NCI-H128 (cell line): ENCODE results near the gene CFAP61.
A peak's percentile ranks its signal among the peaks of the same experiment; 100 is the strongest.
"Not testable (repeated sequence)": the region's sequence is repeated elsewhere in the genome, so short reads cannot be mapped to it uniquely, and the experiment has no call there.

Source experiments
- DNase-seq: peaks from one replicate; lab custom pipeline; 2025; ENCODE audit not compliant: unreplicated experiment; lab: John Stamatoyannopoulos, UW

Gene CFAP61

DNA sequence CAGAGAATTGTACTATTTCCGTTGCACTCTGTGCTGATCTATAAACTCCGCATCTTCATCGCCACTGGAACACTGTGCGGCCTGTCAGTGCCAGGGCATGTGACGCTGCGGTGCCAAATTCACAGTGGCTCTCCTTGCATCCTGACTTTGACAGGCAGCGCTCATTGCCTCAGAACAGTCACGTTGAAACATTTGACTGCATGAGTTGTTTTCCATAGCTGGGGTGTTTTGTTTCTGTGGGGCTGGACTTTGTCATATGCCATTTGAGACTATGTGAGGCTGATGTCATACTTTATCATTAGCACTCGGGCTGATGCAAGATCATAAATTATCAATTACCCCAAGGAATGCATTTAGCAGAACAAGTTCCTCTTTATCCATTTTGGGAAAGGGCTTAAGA is 32.7 kb downstream of the CFAP61 start:
- DNase-seq = no peak

DNA sequence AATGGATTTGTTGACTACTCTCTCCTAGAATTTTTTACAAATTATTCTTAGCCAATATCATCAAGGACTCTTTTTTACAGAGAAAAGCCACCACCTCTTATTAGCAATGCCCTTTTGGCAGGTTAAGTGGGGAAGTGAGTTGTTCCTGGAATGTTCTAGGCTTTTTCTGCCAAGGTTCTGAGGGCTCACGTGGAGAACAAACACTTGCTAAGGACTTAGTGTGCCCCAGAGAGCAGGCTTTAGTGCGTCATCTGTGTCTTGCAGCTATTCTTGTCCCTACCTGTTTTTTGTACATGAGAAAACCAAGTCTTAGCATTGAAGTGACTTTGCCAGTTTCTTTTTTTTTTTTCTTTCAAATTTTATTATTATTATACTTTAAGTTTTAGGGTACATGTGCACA is 33.5 kb downstream of the CFAP61 start:
- DNase-seq = no peak

DNA sequence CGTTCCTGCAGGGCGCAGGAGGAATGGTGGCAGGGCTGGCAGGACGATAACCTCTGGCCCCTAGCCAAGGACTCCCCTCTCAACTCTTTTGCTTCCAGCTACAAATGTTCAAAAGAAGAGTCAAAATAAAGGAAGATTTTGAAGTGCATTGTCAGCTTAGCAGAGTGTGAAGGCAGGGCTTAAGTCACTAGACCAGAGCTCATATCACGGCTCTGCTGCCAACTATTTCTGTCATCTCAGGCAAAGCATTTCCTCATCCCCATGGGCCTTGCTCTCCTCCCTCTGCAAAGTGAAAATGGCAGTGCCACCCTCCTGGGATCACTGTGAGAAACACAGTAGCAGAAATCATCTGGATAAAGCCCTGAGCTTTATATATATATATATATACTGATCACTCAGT is 36.7 kb downstream of the CFAP61 start:
- DNase-seq = no peak

DNA sequence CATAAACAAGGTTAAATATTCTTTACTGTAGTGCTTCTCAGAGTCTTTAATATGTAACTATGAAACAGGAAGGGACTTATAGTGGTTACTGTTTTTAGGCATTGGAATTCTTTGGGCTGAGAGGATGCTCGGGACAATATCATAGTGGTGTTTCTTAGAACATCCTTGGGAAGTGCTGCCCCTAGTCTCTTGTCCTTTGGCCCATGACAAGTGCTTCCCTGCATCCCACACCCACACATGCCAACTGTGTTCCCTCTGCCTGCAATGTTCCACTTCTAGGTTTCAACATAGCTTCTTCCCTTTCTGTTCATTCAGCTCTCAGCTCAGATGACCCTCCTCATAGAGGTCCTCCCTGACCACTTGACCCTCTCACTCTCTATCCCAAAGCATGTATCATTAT is 37.6 kb downstream of the CFAP61 start:
- DNase-seq = no peak

DNA sequence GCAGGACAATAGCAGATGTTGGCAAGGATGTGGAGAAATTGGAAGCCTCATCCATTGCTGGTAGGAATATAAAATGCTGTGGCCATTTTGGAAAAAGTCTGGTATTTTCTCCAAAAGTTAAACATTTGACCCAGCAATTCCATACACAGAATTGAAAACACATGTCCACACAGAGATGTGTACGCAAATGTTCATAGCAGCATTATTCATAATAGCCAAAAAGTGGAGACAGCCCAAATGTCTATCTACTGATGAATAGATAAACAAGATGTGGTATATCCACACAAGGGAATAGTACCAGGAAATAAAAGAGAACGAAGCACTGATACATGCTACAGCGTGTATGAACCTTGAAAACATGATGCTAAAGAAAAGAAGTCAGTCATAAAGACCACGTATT is 40.5 kb downstream of the CFAP61 start:
- DNase-seq = no peak

DNA sequence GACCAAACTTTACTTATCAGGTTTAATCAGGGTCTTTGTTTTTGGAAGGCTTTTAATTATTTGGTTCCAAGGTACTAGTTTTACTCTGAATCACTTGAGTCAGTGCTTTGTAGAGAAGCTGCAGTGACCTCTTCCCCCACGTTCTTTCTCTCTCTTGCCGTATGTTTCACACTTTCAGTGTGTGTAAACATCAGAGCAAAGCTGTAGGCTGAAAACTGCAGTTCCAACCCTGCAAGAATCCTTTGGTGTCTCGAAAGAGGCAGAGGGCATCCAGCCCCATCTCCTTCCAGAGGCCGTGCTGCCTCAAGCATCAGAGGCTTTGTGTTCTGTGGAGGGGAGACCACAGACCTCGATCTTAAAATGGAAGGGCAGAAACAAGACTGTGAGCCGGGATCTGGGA is 42.1 kb downstream of the CFAP61 start:
- DNase-seq = no peak

DNA sequence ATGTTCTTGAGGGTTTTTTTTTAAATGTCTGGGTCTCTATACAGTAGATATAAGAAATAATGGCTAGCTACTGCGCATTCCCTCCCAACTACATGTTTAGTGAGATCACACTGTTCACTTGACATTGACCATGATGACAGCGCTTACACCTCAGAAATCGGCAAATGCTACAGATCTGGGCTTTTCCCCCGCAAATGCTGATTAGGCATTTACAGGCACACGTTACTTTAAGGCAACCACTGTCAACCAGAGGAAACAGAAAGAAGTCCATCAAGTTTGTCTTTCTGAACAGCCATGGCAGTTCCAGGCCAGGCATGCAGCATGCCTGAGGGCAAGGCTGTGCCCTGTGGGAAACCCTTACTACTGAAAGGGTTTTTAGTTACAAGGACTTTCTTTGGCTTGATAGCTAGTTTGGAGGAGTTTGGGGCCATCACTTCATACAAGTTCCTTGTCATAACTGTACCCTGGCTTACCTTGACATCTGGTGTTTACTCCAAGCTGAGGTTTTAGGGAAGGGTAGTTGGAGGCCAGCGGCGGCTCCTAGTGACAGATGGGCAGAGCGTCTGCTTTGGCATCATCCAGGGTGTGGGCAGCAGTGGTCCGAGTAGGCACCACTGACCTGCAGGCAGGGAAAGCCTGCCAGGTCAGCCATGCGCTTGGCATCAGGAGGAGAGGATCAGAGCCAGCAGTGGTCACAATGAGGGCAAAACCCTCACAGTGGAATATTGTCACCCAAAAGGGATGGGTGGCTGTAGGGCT is 43.0 kb downstream of the CFAP61 start:
- no peak for DNase-seq

DNA sequence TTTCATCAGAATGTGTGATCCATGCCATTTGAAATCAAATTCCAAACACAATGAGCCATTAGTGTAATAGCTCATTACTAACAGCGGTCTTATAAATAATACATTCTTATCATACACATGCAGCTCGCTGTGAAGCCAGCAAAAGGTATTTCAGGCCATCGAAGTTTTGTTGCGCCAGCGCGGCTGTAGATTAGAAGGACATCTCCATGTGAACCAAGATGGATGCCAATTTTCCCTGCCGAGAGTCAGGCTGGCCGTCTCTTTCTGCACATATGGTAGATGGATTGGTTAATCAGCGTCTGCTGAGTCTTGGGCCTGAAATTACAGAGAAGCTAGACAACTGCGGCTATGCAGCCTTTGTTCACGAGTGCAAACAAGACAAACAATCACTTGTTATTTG is 44.1 kb downstream of the CFAP61 start:
- no peak for DNase-seq

DNA sequence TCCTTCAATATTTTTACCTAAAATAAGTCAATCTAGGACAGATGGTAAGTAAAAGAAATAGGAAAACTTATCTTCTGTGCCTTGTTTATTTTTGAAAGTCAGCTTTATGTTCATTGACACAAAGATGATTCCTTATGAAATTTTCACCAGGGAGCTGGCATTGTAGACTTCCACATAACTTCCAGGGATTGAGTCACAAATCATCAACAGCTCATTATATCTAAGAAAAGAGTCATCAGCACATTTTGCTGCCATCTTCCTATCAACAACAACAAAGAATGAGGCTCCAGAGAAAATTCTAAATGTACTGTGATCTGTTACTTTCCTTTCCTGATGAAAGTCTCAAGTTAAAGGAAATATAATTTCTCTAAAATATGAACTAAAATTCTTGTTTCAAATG is 48.5 kb downstream of the CFAP61 start:
- no peak for DNase-seq

DNA sequence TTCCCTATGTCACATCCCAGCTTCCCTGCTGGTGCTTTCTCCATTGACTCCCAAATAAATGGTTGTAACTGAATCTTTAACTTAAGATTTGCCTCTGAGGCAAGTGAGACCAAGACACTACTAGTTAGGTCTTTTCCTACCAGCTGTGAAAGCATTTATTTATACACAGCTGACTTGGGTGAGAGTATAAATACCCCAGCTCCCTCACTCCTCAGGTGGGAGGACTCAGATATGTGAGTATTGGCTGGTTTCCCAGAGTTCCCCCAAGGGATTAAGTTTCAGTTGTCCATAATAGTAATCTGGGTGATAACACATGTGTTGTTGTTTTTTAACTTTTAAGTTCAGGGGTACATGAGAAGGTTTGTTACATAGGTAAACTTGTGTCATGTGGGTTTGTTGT is 49.8 kb downstream of the CFAP61 start:
- no peak for DNase-seq

DNA sequence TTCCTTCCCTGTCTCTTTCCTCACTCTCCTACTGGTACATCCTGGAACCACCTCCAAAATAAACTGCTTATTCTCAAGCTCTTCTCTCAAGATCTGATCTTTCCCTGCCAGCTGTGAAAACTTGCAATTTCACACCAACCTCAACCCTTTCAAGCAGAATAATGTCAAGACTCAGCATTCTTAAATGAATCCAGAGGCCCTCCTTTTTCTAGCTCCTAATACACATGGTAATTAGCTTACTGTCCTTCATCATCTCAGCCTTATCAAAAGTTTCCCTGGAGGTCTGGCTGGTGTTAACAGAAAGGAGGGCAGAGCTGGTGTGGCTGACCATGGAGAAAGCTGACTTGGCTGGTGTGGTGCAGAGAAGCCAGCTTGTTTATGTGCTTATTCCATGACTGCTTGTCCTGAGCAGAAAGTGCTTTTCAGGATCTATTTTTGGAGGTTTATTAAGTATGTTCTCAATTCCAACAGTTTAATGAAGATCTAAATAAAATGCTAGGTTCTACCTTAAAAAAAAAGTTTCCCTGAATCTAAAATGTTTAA is 50.5 kb downstream of the CFAP61 start:
- DNase-seq = no peak

DNA sequence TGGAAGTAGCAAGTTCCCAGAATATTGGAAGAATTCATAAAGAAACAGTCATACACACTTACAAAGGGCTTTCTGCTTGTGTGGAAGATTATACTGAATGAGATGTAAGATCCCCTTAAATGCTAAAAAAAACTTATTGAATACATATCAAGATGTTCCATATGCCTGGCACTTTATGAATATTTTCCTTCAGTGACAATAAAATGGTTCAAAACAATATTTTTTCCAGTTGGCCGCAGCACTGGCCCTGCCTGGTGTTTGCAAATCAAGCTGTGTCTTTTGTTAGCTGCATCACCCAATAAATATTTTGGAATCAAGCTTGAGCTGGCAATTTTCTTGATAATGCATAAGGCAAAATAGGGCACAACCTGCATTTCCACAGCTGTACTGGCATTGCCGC is 51.2 kb downstream of the CFAP61 start:
- DNase-seq = no peak

DNA sequence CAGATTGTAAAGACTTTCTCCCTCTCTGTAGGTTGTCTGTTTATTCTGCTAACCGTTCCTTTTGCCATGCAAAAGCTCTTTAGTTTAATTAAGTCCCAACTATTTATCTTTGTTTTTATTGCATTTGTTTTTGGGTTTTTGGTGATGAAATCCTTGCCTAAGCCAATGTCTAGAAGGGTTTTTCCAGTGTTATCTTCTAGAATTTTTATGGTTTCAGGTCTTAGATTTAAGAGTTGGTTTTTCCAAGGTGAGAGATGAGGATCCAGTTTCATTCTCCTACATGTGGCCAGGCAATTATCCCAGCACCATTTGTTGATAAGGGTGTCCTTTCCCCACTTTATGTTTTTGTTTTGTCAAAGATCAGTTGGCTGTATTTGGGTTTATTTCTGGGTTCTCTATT is 70.9 kb downstream of the CFAP61 start:
- not testable (repeated sequence) for DNase-seq

DNA sequence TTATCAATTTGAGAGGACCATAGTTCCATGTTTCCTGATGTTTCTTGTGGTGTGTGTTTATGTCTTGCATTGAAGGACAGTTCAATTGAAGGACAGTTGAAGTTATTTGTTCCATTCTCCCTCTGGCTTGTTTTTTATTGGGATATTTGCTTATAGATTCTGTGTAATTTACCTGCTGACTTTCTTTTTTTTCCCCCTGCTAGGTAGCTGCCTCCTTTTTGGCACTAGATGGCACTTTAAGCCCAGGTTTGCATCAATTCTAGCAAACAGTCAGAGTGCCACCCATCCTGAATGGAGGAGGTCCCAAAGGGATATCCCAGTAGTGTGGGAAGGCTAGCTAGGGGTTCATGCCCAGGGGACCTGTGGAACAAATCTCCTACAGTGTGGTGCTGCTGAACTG is 78.1 kb downstream of the CFAP61 start:
- DNase-seq = peak; percentile 22

DNA sequence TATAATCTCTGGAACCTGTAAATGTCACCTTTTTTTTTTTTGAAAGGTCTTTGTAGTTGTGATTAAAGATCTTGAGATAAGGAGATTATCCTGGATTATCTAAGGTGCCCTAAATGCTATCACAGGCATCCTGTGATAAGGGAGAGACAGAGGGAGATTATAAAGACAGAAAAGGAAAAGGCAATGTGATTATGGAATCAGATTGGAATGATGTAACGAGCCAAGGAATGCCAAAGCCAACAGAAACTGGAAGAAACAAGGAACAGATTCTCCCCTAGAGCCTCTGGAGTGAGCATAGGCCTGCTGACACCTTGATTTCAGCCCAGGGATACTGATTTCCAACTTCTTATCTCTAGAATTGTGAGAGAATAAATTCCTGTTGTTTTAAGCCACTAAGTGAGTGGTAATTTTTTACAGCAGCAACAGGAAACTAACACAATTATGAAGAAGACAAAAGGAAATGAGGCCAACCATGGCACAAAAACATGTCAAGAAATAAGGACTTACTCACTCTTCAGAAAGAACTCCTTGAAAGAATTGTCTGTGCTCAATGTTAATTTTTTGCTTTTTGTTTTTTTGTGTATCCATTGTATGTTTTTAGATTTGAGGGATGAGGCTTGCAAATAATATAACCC is 82.7 kb downstream of the CFAP61 start:
- no peak for DNase-seq

DNA sequence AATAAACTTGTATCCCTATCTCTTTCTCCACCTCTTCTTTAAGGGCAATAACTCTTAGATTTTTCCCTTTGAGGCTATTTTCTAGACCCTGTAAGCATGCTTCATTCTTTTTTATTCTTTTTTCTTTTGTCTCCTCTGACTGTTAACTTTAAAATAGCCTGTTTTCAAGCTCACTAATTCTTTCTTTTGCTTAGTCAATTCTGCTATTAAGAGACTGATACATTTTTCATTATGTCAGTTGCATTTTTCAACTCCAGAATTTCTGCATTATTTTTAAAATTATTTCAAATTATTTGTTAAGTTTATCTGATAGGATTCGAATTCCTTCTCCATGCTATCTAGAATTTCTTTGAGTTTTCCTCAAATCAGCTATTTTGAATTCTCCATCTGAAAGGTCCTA is 84.0 kb downstream of the CFAP61 start:
- DNase-seq = no peak

DNA sequence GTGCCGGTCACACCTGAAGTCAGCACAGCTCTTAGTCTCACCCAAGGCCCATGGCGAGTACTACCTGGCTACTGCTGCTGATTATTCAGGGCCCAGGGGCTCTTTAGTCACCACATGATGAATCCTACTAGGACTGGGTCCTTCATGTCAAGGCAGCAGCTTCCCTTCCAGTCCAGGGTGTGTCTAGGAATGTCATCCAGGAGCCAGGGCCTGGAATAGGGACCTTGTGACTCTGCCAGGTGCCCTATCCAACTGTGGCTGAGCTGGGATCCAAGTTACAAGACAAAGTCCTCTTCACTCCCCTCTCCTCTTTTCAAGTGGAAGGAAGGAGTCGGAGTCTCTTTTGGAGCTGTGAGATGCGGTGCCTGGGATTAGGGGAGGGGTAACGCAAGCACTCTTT is 85.5 kb downstream of the CFAP61 start:
- no peak for DNase-seq

DNA sequence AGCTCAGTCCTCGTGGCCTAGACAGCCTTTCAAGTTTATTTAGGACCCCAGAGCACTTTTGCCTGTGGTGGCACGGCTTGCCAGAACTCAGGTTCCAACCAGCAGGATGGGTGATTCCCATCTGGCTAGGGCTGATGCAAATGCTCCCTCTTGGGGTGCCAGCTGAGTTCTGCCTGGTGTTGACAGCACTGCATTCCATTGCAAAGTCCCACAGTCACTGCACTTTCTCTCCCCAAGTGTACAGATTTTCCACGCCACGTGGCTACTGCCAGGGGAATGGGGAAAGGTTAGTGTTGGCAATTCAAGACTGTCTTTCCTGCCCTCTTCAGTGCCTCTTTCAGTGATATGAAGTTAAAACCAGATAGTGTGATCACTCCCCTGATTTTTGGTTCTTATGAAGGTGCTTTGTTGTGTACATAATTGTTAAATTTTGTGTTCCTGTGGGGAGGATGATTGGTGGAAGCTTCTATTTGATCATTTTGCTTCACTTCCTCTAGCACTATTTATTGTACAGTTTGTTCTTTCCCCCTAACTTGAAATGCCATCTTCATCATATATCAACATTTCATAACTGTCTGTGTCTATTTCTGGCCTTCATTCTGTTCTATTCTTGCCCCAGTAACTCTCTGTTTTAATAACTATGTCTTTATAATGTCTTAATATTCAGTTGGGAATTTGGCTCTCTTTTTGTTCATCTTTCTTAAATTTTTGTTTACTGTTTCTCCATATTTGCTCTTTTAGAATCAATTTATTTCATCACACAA is 86.2 kb downstream of the CFAP61 start:
- DNase-seq = no peak

DNA sequence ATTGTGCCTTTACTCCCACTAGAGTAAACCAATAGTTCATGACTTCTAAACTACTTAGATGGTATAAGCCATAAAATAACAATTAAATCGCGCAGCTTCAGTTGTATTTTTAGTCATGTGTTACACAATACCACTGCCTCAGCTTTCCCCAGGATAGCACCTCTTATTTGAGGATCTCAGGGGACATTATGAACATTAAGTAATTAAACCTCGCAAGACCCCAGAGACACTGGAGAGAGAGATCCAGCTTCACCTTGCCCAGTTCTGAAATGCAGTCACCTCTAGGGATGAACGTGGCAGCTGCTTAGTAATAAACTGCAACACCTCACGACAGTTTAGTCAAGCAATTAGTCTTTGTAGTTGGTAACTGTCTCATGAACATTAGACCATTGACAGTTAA is 87.1 kb downstream of the CFAP61 start:
- no peak for DNase-seq

DNA sequence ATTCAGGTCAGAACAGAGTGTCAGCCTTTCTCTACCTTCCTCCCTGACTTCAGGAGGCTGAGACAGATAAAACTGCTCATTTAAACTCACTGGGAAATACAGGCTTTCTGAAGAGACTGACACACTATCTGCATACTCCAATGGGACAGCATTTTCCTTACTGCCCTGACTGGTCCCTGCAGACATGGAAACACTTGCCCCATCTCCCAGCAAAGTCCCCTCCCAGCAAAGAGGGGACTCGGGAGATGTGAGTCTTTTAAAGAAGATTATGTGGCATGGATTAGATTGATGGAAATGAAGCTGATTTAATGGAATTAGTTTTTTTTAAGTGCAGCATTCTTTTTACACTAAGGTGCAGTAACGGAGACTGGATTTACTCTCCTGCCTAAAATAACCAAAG is 90.8 kb downstream of the CFAP61 start:
- no peak for DNase-seq

DNA sequence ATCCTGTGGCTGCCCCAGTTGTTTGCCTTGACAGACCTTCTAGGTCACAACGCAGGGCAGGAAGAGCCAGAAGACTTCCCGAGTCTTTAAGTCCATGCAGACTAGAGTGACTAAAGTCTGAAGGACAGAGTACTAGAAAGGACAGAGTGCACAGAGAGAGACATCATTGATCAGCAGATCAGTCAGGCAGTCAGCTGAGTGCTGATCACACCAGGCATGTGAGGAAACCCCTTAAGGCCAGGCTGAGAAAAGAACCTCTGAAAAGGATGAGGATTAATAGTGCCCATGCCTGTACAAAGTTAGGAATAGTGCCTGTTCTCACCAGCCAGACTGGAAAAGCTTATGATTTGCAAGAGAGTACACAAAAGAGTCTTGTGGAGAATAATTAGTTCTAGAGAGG is 91.3 kb downstream of the CFAP61 start:
- no peak for DNase-seq

DNA sequence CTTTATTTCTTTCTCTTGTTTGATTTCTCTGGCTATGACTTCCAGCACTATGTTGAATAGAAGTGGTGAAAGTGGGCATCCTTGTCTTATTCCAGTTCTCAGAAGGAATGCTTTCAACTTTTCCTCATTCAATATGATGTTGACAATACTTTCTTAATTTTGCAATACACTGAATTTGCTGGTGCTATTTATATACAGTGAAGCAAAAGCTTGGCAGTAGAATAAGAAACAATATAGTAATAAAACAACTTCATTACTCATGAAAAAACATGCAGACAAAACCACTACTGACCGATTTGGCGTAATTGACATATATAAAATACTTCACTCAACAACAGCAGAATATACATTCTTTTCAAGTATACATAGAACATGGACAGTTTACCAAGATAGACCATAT is 96.4 kb downstream of the CFAP61 start:
- DNase-seq = no peak
